GM21381 (cell line): ENCODE measurements around the gene E2F4.

ENCODE experiments used
- ATAC-seq: cut with Tn5 transposase; IDR thresholded peaks from one replicate; pipeline ENCODE4 v1.9.1; 2021; ENCODE audit warnings: mild to moderate bottlenecking, moderate library complexity; ENCODE audit not compliant: unreplicated experiment

Gene E2F4

GRCh38 chr16:67173323-67173722, 18.6 kb upstream of the E2F4 start:
- no peak for ATAC-seq

- peak; percentile 46 for ATAC-seq
These were observed 17.9 kb upstream of the E2F4 start for GRCh38 chr16:67173808-67174705.

- ATAC-seq, result no peak
These were observed 17.2 kb upstream of the E2F4 start for GRCh38 chr16:67174706-67175231.

- no peak for ATAC-seq
These were observed 15.3 kb upstream of the E2F4 start for GRCh38 chr16:67176662-67177061.

- no peak for ATAC-seq
These were observed 13.9 kb upstream of the E2F4 start for GRCh38 chr16:67177743-67178699.

- ATAC-seq, result no peak
These were observed 12.4 kb upstream of the E2F4 start for GRCh38 chr16:67179421-67180080.

- no peak for ATAC-seq
These were observed 11.8 kb upstream of the E2F4 start for GRCh38 chr16:67180166-67180565.

GRCh38 chr16:67181346-67181745, 10.6 kb upstream of the E2F4 start:
- no peak for ATAC-seq

GRCh38 chr16:67182288-67182687, 9.7 kb upstream of the E2F4 start:
- ATAC-seq, result no peak

- no peak for ATAC-seq
These were observed 8.7 kb upstream of the E2F4 start for GRCh38 chr16:67183284-67183626.

GRCh38 chr16:67183627-67184452, 8.1 kb upstream of the E2F4 start, which contains the start of gene MATCAP1:
Gene MATCAP1, minus strand, starts transcription at chr16:67183963. Its CDS starts 3,353 bp downstream, at chr16:67180610.
- peak; percentile 92 for ATAC-seq

GRCh38 chr16:67184453-67184994, 7.4 kb upstream of the E2F4 start:
- ATAC-seq, result no peak

- no peak for ATAC-seq
These were observed 6.8 kb upstream of the E2F4 start for GRCh38 chr16:67184995-67185650.

GRCh38 chr16:67185651-67186134, 6.3 kb upstream of the E2F4 start:
- ATAC-seq, result no peak

- no peak for ATAC-seq
These were observed 5.4 kb upstream of the E2F4 start for GRCh38 chr16:67186550-67186950.

- ATAC-seq, result no peak
These were observed 4.6 kb upstream of the E2F4 start for GRCh38 chr16:67187175-67187890.

GRCh38 chr16:67188323-67188722, 3.6 kb upstream of the E2F4 start:
- ATAC-seq, result no peak

GRCh38 chr16:67188798-67189197, 3.2 kb upstream of the E2F4 start:
- ATAC-seq, result no peak
